Epithelial cell of prostate (primary cell): ENCODE measurements around the gene IGF1.

Experiments used
- DNase-seq: peaks from one replicate; pipeline ENCODE4 v3.0.0-alpha.2; 2011; ENCODE audit warnings: low read depth, low spot score
- H3K27ac ChIP-seq: fragments of 450-650 bp; 2 replicates; pipeline ENCODE4 v1.5.1; 2017; ENCODE audit warnings: mild to moderate bottlenecking

The IGF1 gene

DNA sequence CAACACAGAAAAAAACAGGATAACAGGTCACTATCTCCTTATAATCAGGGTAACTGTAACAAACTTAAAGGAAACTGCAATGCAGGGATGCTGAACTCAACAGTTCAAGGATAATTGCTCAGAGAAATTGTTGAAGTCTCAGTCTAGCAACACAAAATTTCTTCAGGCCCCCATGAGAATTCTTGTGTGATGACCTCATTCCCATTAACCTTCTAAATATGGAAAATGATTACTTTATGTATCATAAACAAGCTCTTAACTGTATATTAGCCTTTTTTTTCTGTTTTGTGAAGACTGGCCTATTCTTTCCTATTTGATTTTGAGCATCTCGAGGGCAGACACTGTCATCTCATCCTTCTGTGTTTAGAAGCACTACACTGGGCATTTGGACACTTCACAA, 47.1 kb downstream of the IGF1 start:
- H3K27ac ChIP-seq, result no peak overlapping the region
- DNase-seq, result no peak

DNA sequence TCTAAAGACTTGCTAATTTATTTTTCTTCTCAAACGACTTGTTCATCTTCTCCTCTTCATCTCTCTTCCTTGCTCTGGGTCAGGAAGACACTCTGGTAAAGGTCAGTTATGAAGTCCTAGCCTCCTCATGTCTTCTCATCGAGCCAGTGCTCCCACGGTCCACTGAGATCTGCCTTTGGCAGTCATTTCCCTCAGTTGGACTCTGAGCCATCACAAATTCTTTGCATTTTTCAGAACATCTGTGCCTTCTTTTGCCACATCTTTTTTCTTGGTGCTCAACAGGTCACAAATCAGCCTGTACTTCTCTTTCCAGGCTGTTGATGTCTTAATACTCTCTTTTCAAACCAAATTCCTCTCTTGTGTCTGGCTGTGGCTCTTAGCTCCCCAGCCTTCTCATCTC, 49.7 kb downstream of the IGF1 start:
- no peak overlapping the region for H3K27ac ChIP-seq
- DNase-seq, result no peak

DNA sequence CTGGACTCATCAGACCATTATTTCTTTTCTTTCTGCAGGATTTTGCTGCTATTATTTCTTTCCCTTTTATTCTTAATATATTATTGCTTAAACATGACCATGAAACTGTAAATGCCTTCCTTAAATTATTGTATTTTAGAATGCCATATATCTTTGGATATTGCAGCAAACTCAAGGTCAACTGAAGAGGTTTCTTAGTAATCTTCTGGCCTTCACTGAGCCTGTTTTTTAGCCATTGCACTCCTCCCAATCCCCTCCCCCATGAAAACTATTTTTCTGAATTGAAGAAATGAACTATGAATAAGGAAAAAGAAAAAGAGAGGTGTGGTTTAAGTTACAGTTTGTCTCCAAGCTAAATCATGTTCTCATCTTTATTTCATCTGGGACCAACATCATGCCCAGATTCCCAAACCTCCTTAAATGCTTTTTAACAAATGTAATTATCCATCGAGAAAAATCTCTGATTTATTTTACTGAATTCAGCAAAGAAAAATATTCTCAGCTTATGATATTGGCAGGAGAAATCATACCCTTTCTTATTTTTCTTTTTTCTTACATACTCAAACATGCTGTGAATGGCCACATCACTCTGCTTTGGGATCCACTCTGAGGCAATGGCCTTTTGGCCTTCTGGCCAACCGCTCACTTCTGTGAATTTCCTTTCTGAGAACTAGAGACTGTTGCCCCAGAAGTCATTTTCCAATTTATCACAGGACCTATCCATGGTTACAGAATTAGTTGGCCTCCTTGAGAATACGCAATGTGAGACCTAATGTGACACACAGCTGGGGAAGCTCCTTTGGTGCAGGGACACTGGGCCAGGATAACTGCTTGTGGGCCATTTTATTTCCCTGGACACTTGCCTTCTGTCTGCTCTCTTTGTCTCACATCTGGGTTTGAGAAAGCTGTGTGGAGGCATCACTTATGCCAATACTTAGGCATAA, 50.9 kb downstream of the IGF1 start:
- H3K27ac ChIP-seq, result no peak overlapping the region

DNA sequence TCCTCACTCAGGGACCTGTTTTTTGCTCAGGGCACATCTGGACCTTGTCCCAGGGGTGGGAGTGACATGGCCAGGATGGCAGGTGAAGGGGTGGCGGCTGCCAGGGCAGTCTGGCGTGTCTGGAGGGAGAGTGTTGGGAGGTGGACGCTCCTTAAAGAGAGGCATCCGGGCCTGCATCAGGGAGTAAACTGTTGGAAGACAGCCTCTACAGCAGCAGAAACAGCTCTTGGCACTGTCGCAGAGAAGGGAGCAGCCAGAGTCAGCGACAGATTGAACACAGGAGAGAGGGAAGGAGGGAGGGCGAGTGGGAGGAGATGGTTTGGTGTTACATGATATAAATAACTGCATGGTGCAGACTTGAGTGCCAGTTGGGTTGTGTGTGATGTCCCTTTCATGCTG, 52.8 kb downstream of the IGF1 start:
- no peak for DNase-seq
- H3K27ac ChIP-seq, result no peak overlapping the region

More for the DNA sequence above, 50.9 kb downstream of the IGF1 start:
- DNase-seq, result no peak

DNA sequence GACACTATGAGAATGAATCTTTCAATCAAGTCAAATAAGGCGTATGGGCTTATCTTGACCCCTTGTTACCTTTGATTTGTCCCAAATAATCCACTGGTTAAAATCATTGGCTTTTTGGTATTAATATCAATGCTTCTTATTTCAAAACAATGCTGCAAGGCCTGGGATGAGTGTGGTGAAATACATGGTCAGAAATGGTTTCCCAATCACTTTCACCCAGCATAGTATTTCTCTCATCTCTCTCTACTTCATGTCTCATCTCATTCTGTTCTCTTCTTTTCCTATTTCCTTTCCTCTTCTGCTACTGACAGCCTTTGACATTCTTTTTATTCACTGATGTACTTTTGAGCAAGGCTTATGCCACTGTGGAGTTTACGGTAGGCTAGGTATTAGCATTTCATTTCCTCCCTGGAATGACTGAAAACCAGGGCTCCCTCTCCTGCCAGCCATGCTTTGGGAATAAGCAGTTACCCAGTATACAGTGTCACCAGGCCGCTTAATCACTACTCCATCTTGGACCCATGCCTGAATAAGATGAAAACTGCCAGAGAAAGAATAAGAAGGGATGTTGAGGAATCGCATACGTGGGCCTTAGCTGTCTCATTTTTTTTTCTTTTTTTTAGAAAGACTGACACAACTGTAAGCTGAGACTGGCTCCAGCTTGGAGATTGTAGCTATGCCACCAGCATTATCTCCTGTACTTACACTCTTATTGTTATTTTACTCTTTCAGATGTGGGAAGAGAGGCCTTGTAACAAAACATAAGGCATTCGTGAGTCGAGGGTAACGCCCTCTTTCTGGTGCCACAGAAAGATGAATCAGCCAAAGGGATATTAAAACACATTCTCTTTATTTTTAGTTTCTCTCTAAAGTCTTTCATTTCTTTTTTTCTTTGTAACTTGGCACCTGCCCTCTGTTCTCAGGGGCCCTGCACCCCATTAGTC, 53.5 kb downstream of the IGF1 start:
- DNase-seq, result no peak
- no peak overlapping the region for H3K27ac ChIP-seq

DNA sequence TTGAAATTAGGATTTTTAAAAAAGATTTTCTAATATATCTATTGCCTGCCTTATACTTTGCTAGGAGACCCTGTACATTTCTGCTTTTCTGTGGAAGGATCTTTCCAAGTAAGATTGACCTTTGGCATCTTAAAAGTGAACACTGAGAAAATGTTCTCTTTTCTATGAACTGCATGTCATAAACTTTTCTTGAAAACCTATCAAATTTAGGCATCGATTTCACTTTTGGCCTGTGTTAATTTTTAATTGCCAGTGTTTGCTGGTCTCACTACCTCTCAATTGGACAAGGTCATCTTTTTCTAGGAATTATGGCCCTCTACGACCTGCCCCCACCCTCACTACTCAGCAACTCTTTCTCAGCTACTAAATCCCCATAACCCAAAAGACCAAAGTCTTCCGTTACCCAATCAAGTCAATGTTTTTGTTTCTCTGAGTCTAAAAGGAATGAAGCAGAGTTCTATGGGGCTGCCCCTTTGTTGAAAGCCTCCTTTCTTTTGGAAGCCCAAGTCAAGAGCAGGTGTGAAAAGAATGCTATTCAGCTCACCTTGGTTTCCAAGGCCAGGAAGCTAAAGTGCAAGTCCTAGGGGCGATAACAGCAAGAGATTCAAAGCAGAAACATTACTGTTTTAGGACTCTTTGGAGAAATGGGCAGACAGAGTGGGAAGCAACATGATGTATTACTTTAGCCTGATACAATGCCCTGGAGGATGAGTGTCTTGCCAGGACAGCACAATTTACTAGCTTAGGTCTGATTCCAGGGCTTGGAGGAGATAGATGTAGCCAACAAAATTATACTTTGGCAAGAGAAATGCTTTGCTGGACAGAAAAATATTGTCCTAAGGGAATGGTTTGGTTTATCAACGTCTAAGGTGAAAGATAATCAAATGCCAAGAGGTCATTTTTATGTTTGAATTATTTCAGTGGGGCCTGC, 55.0 kb downstream of the IGF1 start:
- H3K27ac ChIP-seq, result no peak overlapping the region
- no peak for DNase-seq

DNA sequence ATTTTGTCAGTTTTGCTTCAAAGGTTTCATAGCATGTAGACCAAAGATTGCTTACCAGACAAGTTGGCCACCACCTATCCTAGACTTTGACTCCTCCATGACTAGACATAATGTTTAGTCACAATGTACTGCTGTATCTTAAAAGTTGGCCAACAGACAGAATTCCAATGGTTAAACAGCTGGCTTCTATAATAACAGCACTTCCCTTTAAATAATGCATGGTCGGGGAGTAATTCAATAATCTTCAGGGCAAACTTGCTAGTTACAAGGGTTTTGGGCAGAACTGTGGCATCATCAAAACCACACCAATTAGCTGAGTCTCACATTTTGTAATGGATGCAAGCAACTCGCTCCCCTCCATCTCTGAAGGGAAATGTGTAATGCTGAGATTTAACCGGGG, 56.9 kb downstream of the IGF1 start:
- DNase-seq, result no peak
- H3K27ac ChIP-seq, result no peak overlapping the region

DNA sequence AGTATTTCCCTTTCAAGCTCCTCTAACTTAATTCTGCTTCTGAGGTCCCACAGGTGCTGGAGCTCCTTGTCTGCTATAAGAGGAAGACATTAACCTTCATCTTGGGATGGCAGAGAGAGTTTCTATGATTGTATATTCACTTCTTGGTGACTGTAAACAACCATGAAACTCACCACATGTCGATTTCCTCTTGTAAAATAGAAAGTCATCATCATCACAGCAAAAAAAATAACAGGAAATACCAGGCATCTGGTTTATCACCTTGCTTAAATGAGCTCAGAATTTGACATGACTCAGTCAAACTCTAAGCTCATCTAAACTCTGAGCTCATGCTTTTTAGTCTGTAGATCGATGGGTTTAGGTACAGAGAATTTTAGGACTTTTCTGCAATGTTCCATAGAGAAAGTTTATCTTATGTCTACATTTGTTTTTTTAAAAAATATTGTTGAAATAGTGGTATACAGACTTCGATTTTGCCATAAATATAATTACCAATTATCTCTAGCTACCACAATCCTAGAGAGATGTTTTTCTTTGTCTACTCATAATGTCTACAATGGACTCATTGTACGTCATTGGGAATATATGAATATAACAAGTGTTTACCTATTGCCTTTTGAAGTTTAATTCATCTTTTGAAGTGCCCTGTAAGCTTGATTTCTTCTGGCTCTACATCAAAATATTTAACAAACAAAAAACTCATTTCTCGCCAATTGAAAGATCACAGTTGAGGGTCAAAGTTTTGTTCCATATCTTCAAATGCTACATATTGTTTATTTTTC, 58.4 kb downstream of the IGF1 start:
- H3K27ac ChIP-seq, result no peak overlapping the region
- no peak for DNase-seq

DNA sequence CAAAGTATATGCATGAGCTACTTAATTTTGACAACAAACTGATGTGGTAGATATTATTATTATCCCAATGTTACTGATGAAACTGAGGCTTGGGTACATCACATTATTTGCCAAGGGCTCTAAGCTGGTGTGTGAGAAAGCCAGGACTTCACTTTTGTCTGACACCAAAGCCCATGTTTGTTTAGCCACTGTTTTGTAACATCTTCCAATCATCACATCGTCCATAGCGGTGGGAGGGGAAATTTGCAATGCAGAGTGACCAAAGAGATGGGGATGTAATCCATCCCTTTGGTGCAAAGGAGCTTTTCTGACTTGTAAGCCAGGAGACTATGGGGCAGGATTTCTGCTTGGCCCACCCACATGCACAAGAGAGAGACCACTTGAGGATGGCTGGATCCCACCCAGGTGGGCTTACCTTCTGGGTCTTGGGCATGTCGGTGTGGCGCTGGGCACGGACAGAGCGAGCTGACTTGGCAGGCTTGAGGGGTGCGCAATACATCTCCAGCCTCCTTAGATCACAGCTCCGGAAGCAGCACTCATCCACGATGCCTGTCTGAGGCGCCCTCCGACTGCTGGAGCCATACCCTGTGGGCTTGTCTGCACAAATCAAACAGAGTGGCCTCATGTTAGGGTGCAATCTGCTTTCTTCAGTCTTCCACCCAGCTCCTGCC, 61.1 kb downstream of the IGF1 start:
- DNase-seq, result no peak
- H3K27ac ChIP-seq, result no peak overlapping the region

DNA sequence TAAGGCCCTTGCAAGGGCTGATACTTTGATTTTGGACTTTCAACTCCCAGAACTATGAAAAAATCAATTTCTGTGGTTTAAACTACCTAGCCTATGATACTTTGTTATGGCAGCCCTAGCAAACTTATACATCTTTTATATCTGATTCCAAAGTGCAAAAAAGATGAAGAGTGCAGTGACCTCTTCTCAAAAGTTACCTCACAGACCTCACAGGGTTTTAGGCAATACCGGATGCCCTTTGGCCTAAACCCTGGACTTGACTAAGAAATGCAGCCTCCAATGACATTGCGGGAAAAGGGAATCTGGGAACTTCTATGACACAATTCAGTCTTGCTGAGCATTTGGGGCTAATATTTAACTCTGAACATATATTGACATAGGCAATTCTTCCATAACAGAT, 63.3 kb downstream of the IGF1 start:
- no peak for DNase-seq
- no peak overlapping the region for H3K27ac ChIP-seq

DNA sequence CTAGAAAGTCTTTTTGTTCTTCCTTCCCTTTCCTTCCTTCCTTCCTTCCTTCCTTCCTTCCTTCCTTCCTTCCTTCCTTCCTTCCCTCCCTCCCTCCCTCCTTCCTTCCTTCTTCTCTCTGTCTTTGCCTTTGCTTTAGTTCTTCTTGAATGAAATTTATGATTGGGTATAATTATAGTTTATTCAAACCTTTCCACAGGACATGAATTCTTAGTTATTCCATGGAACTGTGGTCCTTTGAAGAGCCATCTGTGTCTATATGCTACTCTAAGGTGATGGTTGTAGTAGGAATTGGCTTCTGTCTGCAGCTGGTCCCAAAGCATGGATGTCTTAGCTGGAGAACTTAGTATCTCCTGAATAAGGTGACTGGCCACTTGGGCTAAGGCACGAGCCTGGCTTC, 64.8 kb downstream of the IGF1 start:
- H3K27ac ChIP-seq, result no peak overlapping the region
- no peak for DNase-seq

DNA sequence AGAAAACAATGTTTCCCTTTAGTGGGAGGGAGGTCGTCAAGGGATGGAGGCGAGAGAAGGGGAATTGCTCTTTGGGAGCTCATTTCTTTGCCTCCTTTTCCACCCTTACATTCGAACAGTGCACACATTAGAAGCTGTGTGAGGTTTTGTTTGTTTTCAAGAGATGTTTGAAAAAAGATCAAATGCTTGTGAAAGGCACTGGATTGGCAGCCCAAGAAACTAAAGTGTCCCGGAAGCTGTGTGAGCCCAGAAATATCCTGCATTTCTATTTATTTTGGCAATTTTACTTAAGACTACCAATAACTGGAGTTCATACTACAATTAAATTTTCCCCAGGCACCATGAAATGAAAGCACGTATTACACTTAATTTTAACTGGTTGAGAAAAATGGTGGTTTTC, 67.0 kb downstream of the IGF1 start:
- no peak for DNase-seq
- H3K27ac ChIP-seq, result no peak overlapping the region

DNA sequence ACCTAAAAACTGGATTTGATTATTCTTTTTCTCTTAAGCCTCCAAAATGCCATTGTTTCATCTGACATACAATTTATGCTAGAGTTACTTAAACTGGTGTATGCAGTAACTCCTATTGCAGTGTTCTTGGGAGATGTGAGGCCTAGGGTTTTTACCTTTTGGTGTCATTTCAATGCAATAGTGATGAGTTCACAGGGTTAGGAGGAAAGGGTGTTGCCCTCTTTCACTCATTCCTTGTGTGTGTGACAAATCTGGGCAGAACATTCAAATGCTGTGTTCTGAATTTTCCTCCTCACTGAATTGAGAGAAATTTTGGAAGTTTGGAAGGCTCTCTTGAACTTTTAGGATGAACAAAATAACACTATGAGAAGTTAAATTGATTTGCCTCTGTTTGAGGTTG, 69.9 kb downstream of the IGF1 start:
- no peak for DNase-seq
- no peak overlapping the region for H3K27ac ChIP-seq

DNA sequence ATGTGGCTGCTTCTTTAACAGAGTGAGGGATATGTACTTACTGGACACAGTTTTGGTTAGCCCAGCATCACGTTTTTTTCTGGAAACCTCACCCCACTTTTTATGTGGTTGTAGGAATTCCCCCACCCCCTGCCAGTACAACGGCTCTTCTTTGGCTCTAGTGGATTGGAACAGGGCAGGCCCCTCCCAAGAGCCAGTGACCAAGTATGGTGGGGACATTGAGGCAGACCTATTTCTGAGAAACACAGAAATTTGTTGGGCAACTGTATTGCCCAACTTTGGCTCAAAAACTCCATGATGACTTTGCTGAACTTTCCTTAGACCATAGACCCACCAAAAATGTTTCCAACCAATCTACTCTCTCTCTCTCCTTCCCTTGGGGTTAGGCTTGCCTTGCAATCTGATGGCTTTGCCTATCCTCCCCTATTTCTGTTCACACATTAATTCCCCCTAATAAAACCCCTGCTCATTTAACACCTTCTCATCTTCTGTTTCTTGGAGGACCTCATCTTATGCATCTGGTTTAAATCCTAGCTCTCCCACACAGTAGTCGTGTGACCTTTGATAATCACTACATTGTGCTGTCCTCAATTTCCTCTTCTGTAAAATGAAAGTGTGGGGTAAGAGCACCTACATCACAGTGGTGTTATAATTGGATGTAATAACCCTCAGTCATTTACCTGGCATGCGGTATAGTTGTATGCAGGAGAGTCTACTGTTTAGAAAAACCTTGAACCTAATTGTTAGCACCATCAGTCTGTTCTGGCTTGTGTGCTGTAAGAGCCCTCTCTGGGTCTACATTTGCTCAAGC, 71.7 kb downstream of the IGF1 start:
- no peak for DNase-seq
- no peak overlapping the region for H3K27ac ChIP-seq

DNA sequence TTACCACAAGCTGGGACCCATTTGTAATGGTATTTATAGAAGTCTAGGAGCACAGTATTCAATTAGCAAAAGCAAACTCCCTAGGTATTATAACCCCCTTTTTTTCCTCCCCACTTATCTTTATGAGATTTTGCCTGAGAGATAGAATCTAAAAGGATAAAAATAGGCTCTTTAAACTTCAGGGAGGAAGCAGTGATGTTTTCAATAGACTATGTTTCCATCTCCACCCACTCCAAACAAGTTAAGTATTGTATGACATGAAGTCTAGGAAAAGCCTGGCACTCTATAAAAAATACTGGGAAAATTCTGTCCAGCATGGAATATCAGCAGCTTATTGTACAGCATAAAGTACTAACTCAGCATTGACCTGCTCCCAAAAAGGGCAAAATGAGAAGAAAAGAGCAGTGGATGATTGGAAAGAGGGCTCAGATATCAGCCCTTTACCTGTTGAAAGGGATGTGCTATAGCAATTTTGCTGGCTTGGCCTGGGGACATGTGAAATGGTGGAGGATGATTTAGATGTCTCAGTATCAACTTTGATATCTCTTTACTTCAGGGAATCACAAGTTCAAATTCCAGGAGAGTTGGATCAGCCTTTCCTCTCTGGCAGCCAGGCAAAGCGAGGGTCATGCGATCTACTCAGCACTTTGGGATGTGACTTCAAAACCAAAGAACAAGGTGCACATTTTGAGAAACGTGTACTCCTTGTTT, 72.4 kb downstream of the IGF1 start:
- no peak for DNase-seq
- no peak overlapping the region for H3K27ac ChIP-seq

DNA sequence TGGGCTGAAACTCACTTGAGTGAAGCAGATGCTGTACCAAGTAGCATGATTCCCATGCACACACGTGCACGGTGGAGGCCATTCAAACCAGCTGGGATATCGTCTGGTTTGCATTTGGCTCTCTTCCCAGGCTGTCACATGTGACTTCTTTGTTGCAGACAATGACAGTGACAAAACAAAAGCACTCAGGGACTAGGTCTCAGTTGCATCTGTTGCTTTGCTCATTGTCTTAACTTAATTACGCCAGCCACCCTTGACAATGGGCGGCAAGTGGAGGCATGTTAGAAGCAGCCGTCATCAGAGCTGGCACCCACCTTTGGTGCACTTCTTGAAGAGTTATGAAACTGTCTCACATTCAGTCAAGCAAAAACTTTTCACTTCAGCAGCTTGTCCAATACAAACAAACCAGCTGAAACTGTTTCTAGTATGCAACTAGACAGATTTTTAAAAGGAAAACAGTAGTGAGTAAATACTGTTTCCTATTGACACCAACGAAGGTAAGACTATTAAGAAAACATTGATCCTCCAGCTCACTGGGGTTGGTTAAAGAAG, 74.3 kb downstream of the IGF1 start:
- no peak overlapping the region for H3K27ac ChIP-seq
- DNase-seq, result peak; percentile 58

DNA sequence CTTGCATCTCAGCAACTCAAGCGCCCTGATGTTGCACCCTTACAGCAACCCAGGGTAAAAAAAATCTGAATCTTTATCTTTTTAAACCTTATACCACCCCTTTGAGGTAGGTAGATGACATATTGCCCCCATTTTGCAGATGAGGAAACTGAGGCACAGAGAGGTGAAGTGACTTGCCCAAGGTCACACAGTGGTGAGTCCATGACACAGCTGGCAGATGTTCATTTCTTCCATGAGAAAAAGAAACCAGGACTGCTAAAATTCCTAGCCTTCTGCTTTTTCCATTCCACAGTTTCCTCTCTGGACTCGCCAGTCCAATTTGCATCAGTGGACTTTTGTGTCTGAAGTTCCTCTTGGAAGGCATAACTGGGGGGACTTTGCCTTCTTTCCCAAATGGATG, 79.3 kb downstream of the IGF1 start:
- DNase-seq, result no peak
- H3K27ac ChIP-seq, result no peak overlapping the region
